Hepatocyte (in vitro differentiated cells): Measurements from ENCODE around the gene ZBTB7B. TPM values are rescaled to one million over a fixed set of nuclear protein-coding genes. Genes with fewer than 3 reads are reported as not detected.

Experiments used
- DNase-seq: peaks from one replicate; pipeline ENCODE4 v3.0.0-alpha.2; 2016; ENCODE audit warnings: low spot score
- H2AFZ ChIP-seq: fragments of 200-600 bp; sonication (generic); 2 replicates; pipeline ENCODE4 v1.6.0; 2016; ENCODE audit warnings: antibody characterized with exemption, mild to moderate bottlenecking
- H3K27ac ChIP-seq: fragments of 200-600 bp; sonication (generic); 2 replicates; pipeline ENCODE4 v1.5.1; 2016; ENCODE audit warnings: mild to moderate bottlenecking
- H3K27me3 ChIP-seq: fragments of 200-600 bp; sonication (generic); 2 replicates; pipeline ENCODE4 v1.6.1; 2016
- H3K36me3 ChIP-seq: fragments of 200-600 bp; sonication (generic); replicated peaks from 2 replicates; pipeline ENCODE4 v1.5.1; 2016; ENCODE audit warnings: low read depth; ENCODE audit not compliant: insufficient read depth
- H3K4me1 ChIP-seq: fragments of 200-600 bp; sonication (generic); 2 replicates; pipeline ENCODE4 v1.5.1; 2016; ENCODE audit warnings: mild to moderate bottlenecking, moderate library complexity; ENCODE audit not compliant: insufficient read depth
- H3K4me2 ChIP-seq: fragments of 200-600 bp; sonication (generic); 2 replicates; pipeline ENCODE4 v1.6.0; 2016
- H3K4me3 ChIP-seq: fragments of 200-600 bp; sonication (generic); 2 replicates; pipeline ENCODE4 v1.5.1; 2016; ENCODE audit warnings: mild to moderate bottlenecking
- H3K79me2 ChIP-seq: fragments of 200-600 bp; sonication (generic); 2 replicates; pipeline ENCODE4 v1.6.0; 2017; ENCODE audit warnings: mild to moderate bottlenecking
- H3K9me2 ChIP-seq: fragments of 200-600 bp; sonication (generic); replicated peaks from 2 replicates; pipeline ENCODE4 v1.6.0; 2017; ENCODE audit warnings: mild to moderate bottlenecking; ENCODE audit not compliant: insufficient read depth
- H3K9me3 ChIP-seq: fragments of 200-600 bp; sonication (generic); 2 replicates; pipeline ENCODE4 v1.5.1; 2016; ENCODE audit warnings: low read depth, mild to moderate bottlenecking
- H4K20me1 ChIP-seq: fragments of 200-600 bp; sonication (generic); 2 replicates; pipeline ENCODE4 v1.6.0; 2016; ENCODE audit warnings: mild to moderate bottlenecking; ENCODE audit not compliant: insufficient read depth, poor library complexity, severe bottlenecking
- EZH2 ChIP-seq: fragments of 200-600 bp; sonication (generic); IDR thresholded peaks from 2 replicates; pipeline ENCODE4 v1.6.1; 2016; ENCODE audit warnings: antibody characterized with exemption, mild to moderate bottlenecking, borderline replicate concordance
- EZH2phosphoT487 ChIP-seq: fragments of 200-600 bp; sonication (generic); IDR thresholded peaks from one replicate; pipeline ENCODE4 v1.6.1; 2018; ENCODE audit warnings: antibody characterized with exemption, mild to moderate bottlenecking, low read depth, moderate library complexity; ENCODE audit not compliant: unreplicated experiment, severe bottlenecking
- WGBS: methylation state at CpG from one replicate; pipeline ENCODE4 v1.1.6; 2016; ENCODE audit warnings: low lambda C conversion rate; ENCODE audit errors: missing lambda C conversion rate; 5-methylcytosine and 5-hydroxymethylcytosine counted together
- polyA plus RNA-seq: library from polyadenylated mRNA; unstranded; fragments of >200 nt; fragmentation: Nextera tagmentation; extraction: Ambion mirVana; gene quantifications from 2 replicates; pipeline ENCODE4 v1.2.1, GENCODE V29; 2016
- total RNA-seq: library from RNA; depleted of rRNA; stranded (reverse); fragments of >200 nt; gene quantifications from 2 replicates; pipeline ENCODE4 v1.2.3, GENCODE V29; 2014
- TF ChIP-seq, protein P1 (sequence below): fragments of 200-600 bp; sonication (generic); IDR thresholded peaks from 2 replicates; pipeline ENCODE4 v1.5.1; 2016; ENCODE audit warnings: antibody characterized with exemption, mild to moderate bottlenecking; ENCODE audit not compliant: poor library complexity

ZBTB7B gene
- total and polyA plus RNA-seq, 2 experiments from 2014 or later: 13.3 to 29.2 TPM

DNA sequence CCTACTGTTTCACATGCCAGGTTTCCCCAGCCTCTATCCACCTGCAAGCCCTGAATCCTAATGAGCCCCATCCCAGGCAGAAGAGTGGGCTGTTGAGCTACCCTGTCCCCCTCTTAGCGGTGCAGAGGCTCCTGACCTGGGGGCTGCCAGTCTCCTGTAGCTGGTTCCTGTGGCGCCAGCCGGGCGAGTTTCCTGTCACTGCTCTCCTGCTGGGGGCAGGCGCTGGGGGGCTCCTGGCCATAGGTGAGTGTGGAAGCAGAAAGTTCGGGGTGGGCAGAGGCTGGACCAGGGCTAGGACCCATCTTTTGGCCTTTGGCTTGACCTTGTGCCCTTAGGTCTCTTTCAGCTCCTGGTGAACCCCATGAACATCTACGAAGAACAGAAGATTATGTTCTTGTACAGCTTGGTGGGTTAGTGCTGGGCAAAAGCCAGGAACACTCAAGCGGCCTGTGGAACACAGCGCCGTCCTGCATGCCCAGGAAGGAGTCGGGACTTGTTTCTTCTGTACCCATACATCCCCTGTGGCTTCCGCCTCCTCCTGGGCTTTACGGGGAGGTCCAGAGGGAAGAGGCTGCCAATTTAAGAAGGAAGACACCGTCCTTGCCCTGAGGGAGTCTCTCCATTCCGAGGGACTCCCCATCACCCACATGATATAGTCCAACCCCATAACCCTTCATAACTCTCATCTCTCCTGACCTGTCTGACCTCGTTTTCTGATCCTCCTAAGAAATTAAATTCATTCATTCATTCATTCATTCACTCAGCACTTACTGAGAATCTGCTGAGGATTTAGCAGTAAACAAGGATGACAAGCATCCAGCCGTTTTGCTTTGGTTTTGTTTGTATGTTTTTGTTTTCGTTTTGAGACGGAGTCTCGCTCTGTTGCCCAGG is 32.0 kb downstream of the ZBTB7B start:
- Histone ChIP-seq H3K9me2 (no peaks in the 10 kb centered on the region), H3K4me1 (peaks cover 5% of the 10 kb centered on the region), H3K79me2 (no peaks in the 10 kb centered on the region), H3K27ac (no peak overlapping the region), H3K36me3 (no peaks in the 10 kb centered on the region), H2AFZ (no peak overlapping the region), H3K27me3 (no peaks in the 10 kb centered on the region), H4K20me1 (no peaks in the 10 kb centered on the region), H3K4me3 (no peak overlapping the region), H3K4me2 (no peak overlapping the region), H3K9me3 (no peaks in the 10 kb centered on the region)
- DNase-seq: no peak
- TF ChIP-seq EZH2 (no peak), EZH2phosphoT487 (no peak)
- TF ChIP-seq, protein P1, sequence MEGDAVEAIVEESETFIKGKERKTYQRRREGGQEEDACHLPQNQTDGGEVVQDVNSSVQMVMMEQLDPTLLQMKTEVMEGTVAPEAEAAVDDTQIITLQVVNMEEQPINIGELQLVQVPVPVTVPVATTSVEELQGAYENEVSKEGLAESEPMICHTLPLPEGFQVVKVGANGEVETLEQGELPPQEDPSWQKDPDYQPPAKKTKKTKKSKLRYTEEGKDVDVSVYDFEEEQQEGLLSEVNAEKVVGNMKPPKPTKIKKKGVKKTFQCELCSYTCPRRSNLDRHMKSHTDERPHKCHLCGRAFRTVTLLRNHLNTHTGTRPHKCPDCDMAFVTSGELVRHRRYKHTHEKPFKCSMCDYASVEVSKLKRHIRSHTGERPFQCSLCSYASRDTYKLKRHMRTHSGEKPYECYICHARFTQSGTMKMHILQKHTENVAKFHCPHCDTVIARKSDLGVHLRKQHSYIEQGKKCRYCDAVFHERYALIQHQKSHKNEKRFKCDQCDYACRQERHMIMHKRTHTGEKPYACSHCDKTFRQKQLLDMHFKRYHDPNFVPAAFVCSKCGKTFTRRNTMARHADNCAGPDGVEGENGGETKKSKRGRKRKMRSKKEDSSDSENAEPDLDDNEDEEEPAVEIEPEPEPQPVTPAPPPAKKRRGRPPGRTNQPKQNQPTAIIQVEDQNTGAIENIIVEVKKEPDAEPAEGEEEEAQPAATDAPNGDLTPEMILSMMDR: no peak
- WGBS: 89% methylated on average over 20 of the region's 20 CpGs

- DNase-seq: no peak
- Histone ChIP-seq H2AFZ (no peak overlapping the region), H3K4me1 (peaks cover 5% of the 10 kb centered on the region), H4K20me1 (no peaks in the 10 kb centered on the region), H3K9me2 (no peaks in the 10 kb centered on the region), H3K79me2 (no peaks in the 10 kb centered on the region), H3K4me2 (no peak overlapping the region), H3K27me3 (no peaks in the 10 kb centered on the region), H3K27ac (no peak overlapping the region), H3K36me3 (no peaks in the 10 kb centered on the region), H3K4me3 (no peak overlapping the region), H3K9me3 (no peaks in the 10 kb centered on the region)
- no peak for TF ChIP-seq EZH2phosphoT487
- WGBS: 100% methylated on average over 2 of the region's 2 CpGs
These were observed 33.3 kb downstream of the ZBTB7B start for GRCh38 chr1:155035936-155036335.

- H4K20me1 ChIP-seq: no peaks in the 10 kb centered on the region
- no peak overlapping the region for H3K4me2 ChIP-seq
- 82% methylated on average over 3 of the region's 3 CpGs for WGBS
- peaks cover 5% of the 10 kb centered on the region for H3K4me1 ChIP-seq
- no peaks in the 10 kb centered on the region for H3K79me2 ChIP-seq
- no peak overlapping the region for H2AFZ ChIP-seq
- H3K27me3 ChIP-seq: no peaks in the 10 kb centered on the region
- TF ChIP-seq EZH2phosphoT487 (no peak), EZH2 (no peak)
- TF ChIP-seq, protein P1: no peak
- no peak overlapping the region for H3K4me3 ChIP-seq
- H3K27ac ChIP-seq: no peak overlapping the region
- H3K9me3 ChIP-seq: no peaks in the 10 kb centered on the region
- H3K36me3 ChIP-seq: no peaks in the 10 kb centered on the region
- DNase-seq: no peak
- no peaks in the 10 kb centered on the region for H3K9me2 ChIP-seq
These were observed 34.4 kb downstream of the ZBTB7B start for GRCh38 chr1:155037043-155037442.

DNA sequence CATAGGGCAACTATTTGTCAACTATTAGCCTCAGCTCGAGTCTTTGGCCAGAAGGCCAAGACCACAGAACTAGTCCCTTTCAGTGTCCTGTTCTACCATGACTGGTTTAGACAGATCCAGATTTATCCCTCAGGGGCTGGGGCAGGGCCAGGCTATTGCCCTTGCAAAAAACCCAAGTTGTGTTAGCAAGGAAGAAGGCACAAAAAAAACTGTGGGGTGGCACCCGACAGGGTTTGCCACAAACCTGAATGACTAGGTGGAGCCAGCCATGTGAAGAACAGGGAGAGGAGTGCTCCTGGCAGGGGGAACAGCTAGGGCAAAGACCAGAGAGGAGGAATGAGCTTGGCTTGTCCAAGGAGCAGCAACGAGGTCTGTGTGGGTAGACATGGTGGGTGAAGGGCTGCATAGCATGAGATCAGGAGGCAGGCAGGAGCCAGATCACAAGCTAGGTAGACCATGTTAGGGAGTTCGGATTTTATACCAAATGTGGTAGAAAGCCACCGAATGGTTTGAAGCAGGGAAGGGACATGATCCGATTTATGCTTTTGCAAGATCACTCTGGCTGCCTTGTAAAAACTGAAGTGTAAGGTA is 35.3 kb downstream of the ZBTB7B start:
- H3K4me3 ChIP-seq: no peak overlapping the region
- H3K79me2 ChIP-seq: no peaks in the 10 kb centered on the region
- H2AFZ ChIP-seq: no peak overlapping the region
- H3K27ac ChIP-seq: peak overlapping the region; percentile 27
- no peaks in the 10 kb centered on the region for H3K36me3 ChIP-seq
- no peak overlapping the region for H3K4me2 ChIP-seq
- H3K9me3 ChIP-seq: no peaks in the 10 kb centered on the region
- TF ChIP-seq, protein P1: no peak
- TF ChIP-seq EZH2phosphoT487: no peak
- TF ChIP-seq EZH2: no peak
- H4K20me1 ChIP-seq: no peaks in the 10 kb centered on the region
- 89% methylated on average over 6 of the region's 6 CpGs for WGBS
- H3K4me1 ChIP-seq: peaks cover 5% of the 10 kb centered on the region
- no peaks in the 10 kb centered on the region for H3K9me2 ChIP-seq
- no peak for DNase-seq
- H3K27me3 ChIP-seq: no peaks in the 10 kb centered on the region
